Epithelial cell of prostate (primary cell): Measurements from ENCODE around the gene UBE2R2.
"Not testable (repeated sequence)": the region's sequence is repeated elsewhere in the genome, so short reads cannot be mapped to it uniquely, and the experiment has no call there.

Experiments
- DNase-seq: peaks from one replicate; pipeline ENCODE4 v3.0.0-alpha.2; 2011; ENCODE audit warnings: low read depth, low spot score
- H3K27ac ChIP-seq: fragments of 450-650 bp; 2 replicates; pipeline ENCODE4 v1.5.1; 2017; ENCODE audit warnings: mild to moderate bottlenecking

The UBE2R2 gene

GRCh38 chr9:33797837-33798236, 19.1 kb upstream of the UBE2R2 start:
- no peak for DNase-seq

GRCh38 chr9:33798545-33798944, 18.4 kb upstream of the UBE2R2 start:
- no peak overlapping the region for H3K27ac ChIP-seq
- DNase-seq, result no peak

More at GRCh38 chr9:33797837-33798236, 19.1 kb upstream of the UBE2R2 start:
- H3K27ac ChIP-seq, result no peak overlapping the region

GRCh38 chr9:33799928-33800704, 16.8 kb upstream of the UBE2R2 start:
- H3K27ac ChIP-seq, result no peak overlapping the region
- DNase-seq, result no peak

GRCh38 chr9:33800886-33801285, 16.1 kb upstream of the UBE2R2 start:
- no peak for DNase-seq

GRCh38 chr9:33801943-33802500, 14.9 kb upstream of the UBE2R2 start:
- H3K27ac ChIP-seq, DNase-seq: not testable (repeated sequence)

More at GRCh38 chr9:33800886-33801285, 16.1 kb upstream of the UBE2R2 start:
- H3K27ac ChIP-seq, result no peak overlapping the region

GRCh38 chr9:33804196-33804595, 12.8 kb upstream of the UBE2R2 start:
- not testable (repeated sequence) for DNase-seq, H3K27ac ChIP-seq

GRCh38 chr9:33807156-33807555, 9.8 kb upstream of the UBE2R2 start:
- peak overlapping the region; percentile 14 for H3K27ac ChIP-seq
- not testable (repeated sequence) for DNase-seq

GRCh38 chr9:33808979-33809322, 8.0 kb upstream of the UBE2R2 start:
- H3K27ac ChIP-seq, DNase-seq: not testable (repeated sequence)

GRCh38 chr9:33809506-33809905, 7.5 kb upstream of the UBE2R2 start:
- H3K27ac ChIP-seq, result no peak overlapping the region
- DNase-seq, result no peak

GRCh38 chr9:33813712-33814641, 3.0 kb upstream of the UBE2R2 start:
- H3K27ac ChIP-seq, result peak overlapping the region; percentile 94
- peak; percentile 89 for DNase-seq

- DNase-seq, result no peak
- peak overlapping the region; percentile 94 for H3K27ac ChIP-seq
Measured at GRCh38 chr9:33815781-33816180, 1.2 kb upstream of the UBE2R2 start.

- DNase-seq, result no peak
- peak overlapping the region; percentile 94 for H3K27ac ChIP-seq
Measured at GRCh38 chr9:33817327-33818166, 587 bp downstream of the UBE2R2 start.

- peak overlapping the region; percentile 94 for H3K27ac ChIP-seq
- no peak for DNase-seq
Measured at GRCh38 chr9:33818167-33818846, 1.3 kb downstream of the UBE2R2 start.

GRCh38 chr9:33818847-33819500, 2.0 kb downstream of the UBE2R2 start:
- H3K27ac ChIP-seq, result peak overlapping the region; percentile 94
- no peak for DNase-seq

- H3K27ac ChIP-seq, result no peak overlapping the region
Measured at GRCh38 chr9:33820231-33820745, 3.3 kb downstream of the UBE2R2 start.

GRCh38 chr9:33823801-33824200, 6.8 kb downstream of the UBE2R2 start:
- DNase-seq, result no peak
- no peak overlapping the region for H3K27ac ChIP-seq

More at GRCh38 chr9:33820231-33820745, 3.3 kb downstream of the UBE2R2 start:
- no peak for DNase-seq

GRCh38 chr9:33827285-33827684, 10.3 kb downstream of the UBE2R2 start:
- H3K27ac ChIP-seq, DNase-seq: not testable (repeated sequence)

GRCh38 chr9:33829641-33830230, 12.8 kb downstream of the UBE2R2 start:
- not testable (repeated sequence) for DNase-seq, H3K27ac ChIP-seq
